Osteocyte (in vitro differentiated cells): ENCODE measurements around the gene RHO. TPM values are rescaled to one million over a fixed set of nuclear protein-coding genes. Genes with fewer than 3 reads are reported as not detected.

Source experiments
- DNase-seq: peaks from one replicate; pipeline ENCODE4 v3.0.0; 2021; ENCODE audit warnings: mixed read lengths; ENCODE audit not compliant: unreplicated experiment; ENCODE audit errors: extremely low spot score
- H3K27ac Mint-ChIP-seq: one replicate; pipeline ENCODE4 v1.8.0; 2021; ENCODE audit warnings: mild to moderate bottlenecking, mixed read lengths; ENCODE audit not compliant: unreplicated experiment
- H3K27me3 Mint-ChIP-seq: one replicate; pipeline ENCODE4 v1.8.0; 2021; ENCODE audit warnings: mixed read lengths; ENCODE audit not compliant: unreplicated experiment
- H3K36me3 Mint-ChIP-seq: one replicate; pipeline ENCODE4 v1.8.0; 2021; ENCODE audit warnings: mixed read lengths; ENCODE audit not compliant: unreplicated experiment
- H3K4me1 Mint-ChIP-seq: one replicate; pipeline ENCODE4 v1.8.0; 2021; ENCODE audit warnings: mixed read lengths; ENCODE audit not compliant: unreplicated experiment
- H3K4me3 Mint-ChIP-seq: one replicate; pipeline ENCODE4 v1.8.0; 2021; ENCODE audit warnings: mild to moderate bottlenecking, moderate library complexity, mixed read lengths; ENCODE audit not compliant: unreplicated experiment
- H3K9me3 Mint-ChIP-seq: one replicate; pipeline ENCODE4 v1.8.0; 2021; ENCODE audit warnings: mixed read lengths; ENCODE audit not compliant: unreplicated experiment
- total RNA-seq: library from RNA; stranded (reverse); gene quantifications from 2 replicates; pipeline ENCODE4 v1.2.1, GENCODE V29; 2021
- TF ChIP-seq, protein P1 (sequence below): fragments of 200-600 bp; sonication (generic); IDR thresholded peaks from 2 replicates; pipeline ENCODE4 v1.5.0; 2021; ENCODE audit warnings: antibody characterized with exemption, mild to moderate bottlenecking, moderate library complexity

The RHO gene
- total RNA-seq, 1 donor from 2014 or later = not detected

GRCh38 chr3:129500334-129500658 is 28.1 kb upstream of the RHO start:
- DNase-seq = no peak
- H3K4me3 Mint-ChIP-seq = no peak overlapping the region
- no peaks in the 10 kb centered on the region for H3K27me3 Mint-ChIP-seq
- TF ChIP-seq, protein P1, sequence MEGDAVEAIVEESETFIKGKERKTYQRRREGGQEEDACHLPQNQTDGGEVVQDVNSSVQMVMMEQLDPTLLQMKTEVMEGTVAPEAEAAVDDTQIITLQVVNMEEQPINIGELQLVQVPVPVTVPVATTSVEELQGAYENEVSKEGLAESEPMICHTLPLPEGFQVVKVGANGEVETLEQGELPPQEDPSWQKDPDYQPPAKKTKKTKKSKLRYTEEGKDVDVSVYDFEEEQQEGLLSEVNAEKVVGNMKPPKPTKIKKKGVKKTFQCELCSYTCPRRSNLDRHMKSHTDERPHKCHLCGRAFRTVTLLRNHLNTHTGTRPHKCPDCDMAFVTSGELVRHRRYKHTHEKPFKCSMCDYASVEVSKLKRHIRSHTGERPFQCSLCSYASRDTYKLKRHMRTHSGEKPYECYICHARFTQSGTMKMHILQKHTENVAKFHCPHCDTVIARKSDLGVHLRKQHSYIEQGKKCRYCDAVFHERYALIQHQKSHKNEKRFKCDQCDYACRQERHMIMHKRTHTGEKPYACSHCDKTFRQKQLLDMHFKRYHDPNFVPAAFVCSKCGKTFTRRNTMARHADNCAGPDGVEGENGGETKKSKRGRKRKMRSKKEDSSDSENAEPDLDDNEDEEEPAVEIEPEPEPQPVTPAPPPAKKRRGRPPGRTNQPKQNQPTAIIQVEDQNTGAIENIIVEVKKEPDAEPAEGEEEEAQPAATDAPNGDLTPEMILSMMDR = no peak
- peaks cover 18% of the 10 kb centered on the region for H3K36me3 Mint-ChIP-seq
- no peaks in the 10 kb centered on the region for H3K9me3 Mint-ChIP-seq
- peaks cover 19% of the 10 kb centered on the region for H3K4me1 Mint-ChIP-seq
- no peak overlapping the region for H3K27ac Mint-ChIP-seq

DNA sequence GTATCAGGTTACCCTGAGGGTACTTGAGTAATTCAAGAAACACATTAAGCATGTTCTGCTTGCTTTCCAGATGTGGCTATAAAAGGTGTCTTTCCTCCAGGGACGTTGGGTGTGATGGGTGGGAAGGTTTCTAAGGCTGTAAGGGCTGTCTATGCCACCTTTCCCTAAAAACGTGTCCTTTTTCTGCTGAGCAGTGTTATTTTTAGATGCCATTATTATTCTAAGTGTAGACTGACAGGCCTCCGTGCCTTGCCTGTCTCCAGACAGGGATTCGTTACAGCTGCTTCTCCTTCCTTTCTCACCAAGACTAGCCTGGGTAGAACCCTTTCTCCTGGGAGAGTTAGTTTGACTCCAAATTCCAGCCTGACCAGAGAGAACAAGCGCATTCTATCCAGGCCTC is 26.8 kb upstream of the RHO start:
- Mint-ChIP-seq H3K27ac (peak overlapping the region; percentile 3), H3K4me3 (no peak overlapping the region), H3K27me3 (no peaks in the 10 kb centered on the region), H3K9me3 (no peaks in the 10 kb centered on the region), H3K4me1 (peaks cover 15% of the 10 kb centered on the region), H3K36me3 (peaks cover 20% of the 10 kb centered on the region)
- DNase-seq = no peak
- TF ChIP-seq, protein P1 = no peak

DNA sequence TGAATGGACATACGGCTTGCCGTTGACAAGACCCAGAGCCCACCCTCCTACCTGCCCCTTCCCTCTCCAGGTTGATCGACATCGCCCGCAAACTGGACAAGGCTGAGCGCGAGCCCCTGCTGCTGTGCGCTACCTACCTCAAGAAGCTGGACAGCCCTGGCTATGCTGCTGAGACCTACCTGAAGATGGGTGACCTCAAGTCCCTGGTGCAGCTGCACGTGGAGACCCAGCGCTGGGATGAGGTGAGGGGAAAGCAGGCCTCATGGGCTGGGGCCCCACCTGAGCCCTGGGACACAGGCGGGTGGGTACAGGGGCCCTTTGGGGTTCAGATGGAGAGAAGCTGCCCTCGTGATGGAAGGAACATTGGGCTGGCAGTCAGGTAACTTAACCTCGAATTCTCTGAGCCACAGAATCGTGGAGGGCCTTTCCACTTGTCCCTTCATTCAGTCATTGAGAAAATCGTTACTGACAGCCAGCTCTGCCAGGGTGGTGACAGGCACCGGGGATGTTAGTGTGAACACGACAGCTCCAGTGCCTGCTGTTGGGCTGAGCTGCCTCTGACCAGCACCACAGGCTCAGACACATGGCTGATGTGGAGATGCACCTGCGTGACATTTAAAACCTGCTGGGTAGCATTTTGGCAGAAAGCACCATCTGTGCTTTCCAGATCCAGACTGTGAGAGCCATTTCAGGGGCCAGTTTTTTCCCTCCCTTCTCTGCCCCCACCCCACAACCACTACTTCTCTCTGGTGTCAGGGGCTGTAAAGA is 25.6 kb upstream of the RHO start:
- H3K9me3 Mint-ChIP-seq = no peaks in the 10 kb centered on the region
- no peak for DNase-seq
- no peak overlapping the region for H3K4me3 Mint-ChIP-seq
- no peaks in the 10 kb centered on the region for H3K27me3 Mint-ChIP-seq
- peaks cover 15% of the 10 kb centered on the region for H3K4me1 Mint-ChIP-seq
- peaks cover 21% of the 10 kb centered on the region for H3K36me3 Mint-ChIP-seq
- no peak overlapping the region for H3K27ac Mint-ChIP-seq
- TF ChIP-seq, protein P1 = no peak

DNA sequence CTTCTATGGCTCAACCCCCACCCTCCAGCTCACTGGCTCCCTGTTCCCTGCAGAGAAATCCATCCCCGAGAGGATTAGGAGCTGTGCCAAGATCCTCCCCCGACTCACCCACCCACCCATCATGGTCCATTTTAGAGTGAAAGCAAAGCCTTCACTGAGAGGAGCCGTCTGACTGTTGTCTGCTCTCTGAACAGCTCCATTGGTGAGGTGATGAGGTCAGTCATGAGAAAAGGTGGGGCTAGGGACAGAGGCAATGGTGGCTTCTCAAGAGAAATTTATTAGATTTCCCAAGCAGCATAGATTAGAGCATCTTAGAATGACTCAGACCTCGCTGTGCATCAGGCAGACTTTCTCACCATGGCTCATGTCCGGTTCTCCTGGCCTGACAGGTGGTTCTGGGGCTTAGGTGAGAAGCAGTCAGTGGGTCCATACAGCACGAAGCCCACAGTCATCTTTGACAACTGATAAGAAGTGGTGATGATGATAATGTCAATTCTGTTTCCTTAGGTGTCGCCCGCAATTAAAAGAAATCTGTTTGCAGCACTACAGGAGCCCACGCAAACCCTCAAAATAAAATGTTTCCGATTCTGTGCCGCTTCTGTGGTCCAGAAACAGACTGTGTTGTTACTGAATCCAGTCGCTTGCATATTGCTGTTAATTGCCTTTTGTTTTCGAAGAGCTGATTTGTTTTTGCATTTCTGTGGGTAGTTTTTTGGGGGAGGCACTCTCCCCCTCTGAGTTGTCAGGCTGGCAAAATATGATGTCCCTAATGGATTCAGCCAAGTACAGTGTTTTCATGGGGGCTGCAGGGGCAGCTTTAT is 24.8 kb upstream of the RHO start:
- Mint-ChIP-seq H3K27ac (no peak overlapping the region), H3K4me1 (peaks cover 15% of the 10 kb centered on the region), H3K9me3 (no peaks in the 10 kb centered on the region), H3K36me3 (peaks cover 21% of the 10 kb centered on the region), H3K27me3 (no peaks in the 10 kb centered on the region), H3K4me3 (no peak overlapping the region)
- TF ChIP-seq, protein P1 = no peak
- no peak for DNase-seq

- peaks cover 9% of the 10 kb centered on the region for H3K4me1 Mint-ChIP-seq
- H3K27me3 Mint-ChIP-seq = no peaks in the 10 kb centered on the region
- H3K36me3 Mint-ChIP-seq = peaks cover 21% of the 10 kb centered on the region
- H3K4me3 Mint-ChIP-seq = no peak overlapping the region
- no peak for DNase-seq
- TF ChIP-seq, protein P1 = no peak
- no peak overlapping the region for H3K27ac Mint-ChIP-seq
- no peaks in the 10 kb centered on the region for H3K9me3 Mint-ChIP-seq
Observed at GRCh38 chr3:129504471-129505100, 23.9 kb upstream of the RHO start.
